T-helper 1 cell treated with Interleukin-12 subunit alpha and Interleukin-12 subunit beta and Interleukin-4 antibody, amounts not matched to agents 30 μg/mL and 1 μg/mL, for 36 hours (primary cell): ENCODE data around the gene AGBL2.

Experiments used
- H3K27ac Mint-ChIP-seq: one replicate; pipeline ENCODE4 v1.8.0; 2021; ENCODE audit warnings: mild to moderate bottlenecking, mixed read lengths
- H3K27me3 Mint-ChIP-seq: one replicate; pipeline ENCODE4 v1.8.0; 2021; ENCODE audit warnings: low read depth, mixed read lengths
- H3K36me3 Mint-ChIP-seq: one replicate; pipeline ENCODE4 v1.8.0; 2021; ENCODE audit warnings: low read depth, mixed read lengths
- H3K4me1 Mint-ChIP-seq: one replicate; pipeline ENCODE4 v1.8.0; 2021; ENCODE audit warnings: low read depth, mixed read lengths
- H3K4me3 Mint-ChIP-seq: one replicate; pipeline ENCODE4 v1.8.0; 2021; ENCODE audit warnings: mild to moderate bottlenecking, moderate library complexity, mixed read lengths
- H3K9me3 Mint-ChIP-seq: one replicate; pipeline ENCODE4 v1.8.0; 2021; ENCODE audit warnings: mixed read lengths

The AGBL2 gene

GRCh38 chr11:47626234-47626633 lies 88.9 kb downstream of the AGBL2 start:
- no peak overlapping the region for H3K27ac Mint-ChIP-seq
- H3K4me3 Mint-ChIP-seq: no peak overlapping the region
- peaks cover 30% of the 10 kb centered on the region for H3K36me3 Mint-ChIP-seq
- H3K27me3 Mint-ChIP-seq: no peaks in the 10 kb centered on the region
- H3K4me1 Mint-ChIP-seq: no peaks in the 10 kb centered on the region
- no peaks in the 10 kb centered on the region for H3K9me3 Mint-ChIP-seq

GRCh38 chr11:47620836-47621378 lies 94.3 kb downstream of the AGBL2 start:
- no peaks in the 10 kb centered on the region for H3K9me3 Mint-ChIP-seq
- H3K4me1 Mint-ChIP-seq: peaks cover 2% of the 10 kb centered on the region
- no peak overlapping the region for H3K27ac Mint-ChIP-seq
- H3K27me3 Mint-ChIP-seq: no peaks in the 10 kb centered on the region
- peaks cover 16% of the 10 kb centered on the region for H3K36me3 Mint-ChIP-seq
- no peak overlapping the region for H3K4me3 Mint-ChIP-seq

GRCh38 chr11:47617417-47617809 lies 97.8 kb downstream of the AGBL2 start:
- Mint-ChIP-seq H3K4me1 (peaks cover 2% of the 10 kb centered on the region), H3K36me3 (peaks cover 9% of the 10 kb centered on the region)

GRCh38 chr11:47616726-47617416 lies 98.3 kb downstream of the AGBL2 start:
- H3K27ac Mint-ChIP-seq: no peak overlapping the region
- H3K27me3 Mint-ChIP-seq: no peaks in the 10 kb centered on the region
- H3K9me3 Mint-ChIP-seq: no peaks in the 10 kb centered on the region
- H3K36me3 Mint-ChIP-seq: peaks cover 7% of the 10 kb centered on the region
- peaks cover 2% of the 10 kb centered on the region for H3K4me1 Mint-ChIP-seq
- H3K4me3 Mint-ChIP-seq: no peak overlapping the region

More at GRCh38 chr11:47617417-47617809, 97.8 kb downstream of the AGBL2 start:
- Mint-ChIP-seq H3K27ac (no peak overlapping the region), H3K4me3 (no peak overlapping the region), H3K9me3 (no peaks in the 10 kb centered on the region), H3K27me3 (no peaks in the 10 kb centered on the region)

GRCh38 chr11:47615249-47615648 lies 99.9 kb downstream of the AGBL2 start:
- Mint-ChIP-seq H3K9me3 (no peaks in the 10 kb centered on the region), H3K27ac (no peak overlapping the region), H3K4me1 (peaks cover 9% of the 10 kb centered on the region), H3K4me3 (no peak overlapping the region), H3K36me3 (peaks cover 12% of the 10 kb centered on the region), H3K27me3 (no peaks in the 10 kb centered on the region)

- H3K9me3 Mint-ChIP-seq: no peaks in the 10 kb centered on the region
- no peak overlapping the region for H3K4me3 Mint-ChIP-seq
- no peak overlapping the region for H3K27ac Mint-ChIP-seq
- no peaks in the 10 kb centered on the region for H3K27me3 Mint-ChIP-seq
- H3K36me3 Mint-ChIP-seq: peaks cover 11% of the 10 kb centered on the region
- peaks cover 11% of the 10 kb centered on the region for H3K4me1 Mint-ChIP-seq
Measured at GRCh38 chr11:47611348-47611794, 103.8 kb downstream of the AGBL2 start.

- H3K4me1 Mint-ChIP-seq: peaks cover 11% of the 10 kb centered on the region
- peaks cover 13% of the 10 kb centered on the region for H3K36me3 Mint-ChIP-seq
- H3K27me3 Mint-ChIP-seq: no peaks in the 10 kb centered on the region
- H3K4me3 Mint-ChIP-seq: no peak overlapping the region
- H3K27ac Mint-ChIP-seq: peak overlapping the region; percentile 38
- no peaks in the 10 kb centered on the region for H3K9me3 Mint-ChIP-seq
Measured at GRCh38 chr11:47609675-47610074, 105.5 kb downstream of the AGBL2 start.
